HepG2 (cell line): Measurements from ENCODE around the gene ABCC3. TPM values are rescaled to one million over a fixed set of nuclear protein-coding genes. Genes with fewer than 3 reads are reported as not detected.

Source experiments
- ADNP ChIP-seq: sonication (generic); formaldehyde crosslinking; IDR thresholded peaks from 2 replicates; pipeline ENCODE4 v1.4.0; 2020; ENCODE audit warnings: missing genetic modification reagents
- ELF1 ChIP-seq: sonication (generic); formaldehyde crosslinking; IDR thresholded peaks from 2 replicates; pipeline ENCODE4 v1.4.0; 2020; ENCODE audit warnings: missing genetic modification reagents
- GATAD1 ChIP-seq: IDR thresholded peaks from 2 replicates; pipeline ENCODE4 v1.6.1; 2016; ENCODE audit warnings: missing genetic modification reagents, missing compliant biosample characterization
- NCOA1 ChIP-seq: sonication (generic); formaldehyde crosslinking; IDR thresholded peaks from 2 replicates; pipeline ENCODE4 v1.9.0; 2021; ENCODE audit warnings: missing genetic modification reagents
- PATZ1 ChIP-seq: sonication (generic); formaldehyde crosslinking; IDR thresholded peaks from 2 replicates; pipeline ENCODE4 v1.4.0; 2020; ENCODE audit warnings: missing genetic modification reagents
- RARG ChIP-seq: sonication (generic); formaldehyde crosslinking; IDR thresholded peaks from 2 replicates; pipeline ENCODE4 v1.4.0; 2020; ENCODE audit warnings: low read depth, mild to moderate bottlenecking, missing genetic modification reagents
- ZMYM2 ChIP-seq: sonication (generic); formaldehyde crosslinking; IDR thresholded peaks from 2 replicates; pipeline ENCODE4 v1.8.0; 2022; ENCODE audit warnings: mild to moderate bottlenecking, missing genetic modification reagents
- ZNF367 ChIP-seq: sonication (generic); formaldehyde crosslinking; IDR thresholded peaks from 2 replicates; pipeline ENCODE4 v1.4.0; 2020; ENCODE audit warnings: missing genetic modification reagents, borderline replicate concordance
- ZNF619 ChIP-seq: sonication (generic); formaldehyde crosslinking; IDR thresholded peaks from 2 replicates; pipeline ENCODE4 v1.4.0; 2020; ENCODE audit warnings: mild to moderate bottlenecking, missing genetic modification reagents
- polyA plus RNA-seq, 8 experiments: library from polyadenylated mRNA; depleted of rRNA in 3 of 8; stranded (reverse) in 7 of 8; unstranded in 1 of 8; fragments of >200 nt; fragmentation: Illumina TruSeq in 4 of 8; extraction: Trizol in 4 of 8; gene quantifications; 2 replicates each; pipeline versions ENCODE4 v1.2.1 to v1.2.3, GENCODE V29; 2011 to 2016; ENCODE audit warnings: low read depth in 4 of 8, missing spikeins in 1 of 8, mixed read lengths in 1 of 8; ENCODE audit not compliant: insufficient read depth in 1 of 8
- total RNA-seq, 5 experiments: library from RNA; depleted of rRNA; stranded (reverse); fragments of >200 nt; fragmentation: Illumina TruSeq; extraction: Trizol; gene quantifications; 2 replicates each; pipeline ENCODE4 v1.2.3, GENCODE V29; 2016; ENCODE audit warnings: low read depth in 1 of 5
- TF ChIP-seq, protein P1 (sequence below): sonication (generic); formaldehyde crosslinking; IDR thresholded peaks from one replicate; pipeline ENCODE4 v1.5.1; 2020; ENCODE audit warnings: mild to moderate bottlenecking, missing genetic modification reagents; ENCODE audit errors: not compliant biosample characterization
- TF ChIP-seq, protein P2 (sequence below): sonication (generic); formaldehyde crosslinking; IDR thresholded peaks from 2 replicates; pipeline ENCODE4 v1.4.0; 2020; ENCODE audit warnings: mild to moderate bottlenecking, missing genetic modification reagents, borderline replicate concordance
- TF ChIP-seq, protein P3 (sequence below): sonication (generic); formaldehyde crosslinking; IDR thresholded peaks from 2 replicates; pipeline ENCODE4 v1.4.0; 2020; ENCODE audit warnings: mild to moderate bottlenecking, low read depth, missing genetic modification reagents

Gene ABCC3
- total and polyA plus RNA-seq, 2 of the 13 experiments (the other 11 are each of a cell fraction or from before 2014, with no cell fraction given): 25.2 to 50.7 TPM

DNA sequence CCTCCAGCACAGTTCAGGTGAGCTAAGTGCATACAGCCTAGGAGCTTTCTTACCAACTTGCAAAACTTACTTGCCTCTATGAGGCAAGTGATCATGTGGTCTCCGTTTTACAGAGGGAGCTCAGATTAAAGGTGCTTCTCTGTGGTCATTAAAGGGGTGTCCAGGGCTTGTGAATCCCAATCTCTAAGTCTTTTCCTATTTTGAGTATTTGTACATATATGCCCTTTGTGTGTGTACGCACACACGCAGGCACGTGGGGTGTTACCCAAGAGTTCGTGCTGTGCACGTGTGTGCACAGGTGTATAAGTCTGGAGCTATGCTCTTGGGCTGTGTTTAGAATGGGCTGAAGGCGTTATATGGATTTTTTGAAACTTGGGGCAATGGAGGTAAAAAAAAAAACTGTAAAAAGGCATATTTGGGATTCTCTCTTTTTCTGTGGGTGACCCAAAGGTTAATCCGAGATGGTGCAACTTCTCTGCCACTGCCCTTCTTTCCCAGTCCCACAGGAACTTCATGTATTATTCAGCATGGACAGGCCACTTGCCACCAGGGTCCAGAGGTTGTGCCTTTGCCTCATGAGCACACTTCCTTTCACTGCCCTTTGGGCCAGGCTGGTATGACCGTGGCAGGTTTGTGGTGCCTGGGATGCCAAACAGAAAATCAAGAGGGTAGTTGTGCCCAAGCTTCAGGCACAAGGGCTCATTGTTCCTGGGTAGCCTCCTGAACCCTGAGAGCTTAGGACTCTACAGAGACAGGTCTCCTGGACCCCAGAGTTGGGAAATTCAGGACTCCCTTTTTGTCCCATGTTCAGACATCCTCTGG, 1.5 kb downstream of the ABCC3 start (continued):
- TF ChIP-seq GATAD1 (CRISPR knock-in tag) (no peak; the same call in 1 of the 2 replicates), ELF1 (CRISPR knock-in tag) (no peak), NCOA1 (0 out of 2 replicates have a peak, but pooled peaks have one; percentile 74), ADNP (CRISPR knock-in tag) (no peak), PATZ1 (CRISPR knock-in tag) (peak; percentile 44; the same call in 1 of the 2 replicates), ZNF619 (CRISPR knock-in tag) (no peak), ZNF367 (no peak), RARG (no peak), ZMYM2 (CRISPR knock-in tag) (peak; percentile 48; the same call in 1 of the 2 replicates)
- TF ChIP-seq, protein P1, sequence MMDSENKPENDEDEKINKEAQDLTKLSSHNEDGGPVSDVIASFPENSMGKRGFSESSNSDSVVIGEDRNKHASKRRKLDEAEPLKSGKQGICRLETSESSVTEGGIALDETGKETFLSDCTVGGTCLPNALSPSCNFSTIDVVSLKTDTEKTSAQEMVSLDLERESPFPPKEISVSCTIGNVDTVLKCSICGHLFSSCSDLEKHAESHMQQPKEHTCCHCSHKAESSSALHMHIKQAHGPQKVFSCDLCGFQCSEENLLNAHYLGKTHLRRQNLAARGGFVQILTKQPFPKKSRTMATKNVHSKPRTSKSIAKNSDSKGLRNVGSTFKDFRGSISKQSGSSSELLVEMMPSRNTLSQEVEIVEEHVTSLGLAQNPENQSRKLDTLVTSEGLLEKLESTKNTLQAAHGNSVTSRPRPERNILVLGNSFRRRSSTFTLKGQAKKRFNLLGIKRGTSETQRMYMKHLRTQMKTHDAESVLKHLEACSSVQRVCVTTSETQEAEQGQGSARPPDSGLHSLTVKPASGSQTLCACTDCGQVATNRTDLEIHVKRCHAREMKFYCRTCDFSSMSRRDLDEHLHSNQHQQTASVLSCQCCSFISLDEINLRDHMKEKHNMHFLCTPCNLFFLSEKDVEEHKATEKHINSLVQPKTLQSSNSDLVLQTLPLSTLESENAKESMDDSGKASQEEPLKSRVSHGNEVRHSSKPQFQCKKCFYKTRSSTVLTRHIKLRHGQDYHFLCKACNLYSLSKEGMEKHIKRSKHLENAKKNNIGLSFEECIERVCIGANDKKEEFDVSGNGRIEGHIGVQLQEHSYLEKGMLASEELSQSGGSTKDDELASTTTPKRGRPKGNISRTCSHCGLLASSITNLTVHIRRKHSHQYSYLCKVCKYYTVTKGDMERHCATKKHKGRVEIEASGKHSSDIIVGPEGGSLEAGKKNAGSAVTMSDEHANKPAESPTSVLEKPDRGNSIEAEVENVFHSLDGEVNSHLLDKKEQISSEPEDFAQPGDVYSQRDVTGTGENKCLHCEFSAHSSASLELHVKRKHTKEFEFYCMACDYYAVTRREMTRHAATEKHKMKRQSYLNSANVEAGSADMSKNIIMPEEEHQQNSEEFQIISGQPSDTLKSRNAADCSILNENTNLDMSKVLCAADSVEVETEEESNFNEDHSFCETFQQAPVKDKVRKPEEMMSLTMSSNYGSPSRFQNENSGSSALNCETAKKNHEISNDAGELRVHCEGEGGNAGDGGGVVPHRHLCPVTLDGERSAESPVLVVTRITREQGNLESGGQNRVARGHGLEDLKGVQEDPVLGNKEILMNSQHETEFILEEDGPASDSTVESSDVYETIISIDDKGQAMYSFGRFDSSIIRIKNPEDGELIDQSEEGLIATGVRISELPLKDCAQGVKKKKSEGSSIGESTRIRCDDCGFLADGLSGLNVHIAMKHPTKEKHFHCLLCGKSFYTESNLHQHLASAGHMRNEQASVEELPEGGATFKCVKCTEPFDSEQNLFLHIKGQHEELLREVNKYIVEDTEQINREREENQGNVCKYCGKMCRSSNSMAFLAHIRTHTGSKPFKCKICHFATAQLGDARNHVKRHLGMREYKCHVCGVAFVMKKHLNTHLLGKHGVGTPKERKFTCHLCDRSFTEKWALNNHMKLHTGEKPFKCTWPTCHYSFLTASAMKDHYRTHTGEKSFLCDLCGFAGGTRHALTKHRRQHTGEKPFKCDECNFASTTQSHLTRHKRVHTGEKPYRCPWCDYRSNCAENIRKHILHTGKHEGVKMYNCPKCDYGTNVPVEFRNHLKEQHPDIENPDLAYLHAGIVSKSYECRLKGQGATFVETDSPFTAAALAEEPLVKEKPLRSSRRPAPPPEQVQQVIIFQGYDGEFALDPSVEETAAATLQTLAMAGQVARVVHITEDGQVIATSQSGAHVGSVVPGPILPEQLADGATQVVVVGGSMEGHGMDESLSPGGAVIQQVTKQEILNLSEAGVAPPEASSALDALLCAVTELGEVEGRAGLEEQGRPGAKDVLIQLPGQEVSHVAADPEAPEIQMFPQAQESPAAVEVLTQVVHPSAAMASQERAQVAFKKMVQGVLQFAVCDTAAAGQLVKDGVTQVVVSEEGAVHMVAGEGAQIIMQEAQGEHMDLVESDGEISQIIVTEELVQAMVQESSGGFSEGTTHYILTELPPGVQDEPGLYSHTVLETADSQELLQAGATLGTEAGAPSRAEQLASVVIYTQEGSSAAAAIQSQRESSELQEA (CRISPR knock-in tag): no peak
- TF ChIP-seq, protein P2, sequence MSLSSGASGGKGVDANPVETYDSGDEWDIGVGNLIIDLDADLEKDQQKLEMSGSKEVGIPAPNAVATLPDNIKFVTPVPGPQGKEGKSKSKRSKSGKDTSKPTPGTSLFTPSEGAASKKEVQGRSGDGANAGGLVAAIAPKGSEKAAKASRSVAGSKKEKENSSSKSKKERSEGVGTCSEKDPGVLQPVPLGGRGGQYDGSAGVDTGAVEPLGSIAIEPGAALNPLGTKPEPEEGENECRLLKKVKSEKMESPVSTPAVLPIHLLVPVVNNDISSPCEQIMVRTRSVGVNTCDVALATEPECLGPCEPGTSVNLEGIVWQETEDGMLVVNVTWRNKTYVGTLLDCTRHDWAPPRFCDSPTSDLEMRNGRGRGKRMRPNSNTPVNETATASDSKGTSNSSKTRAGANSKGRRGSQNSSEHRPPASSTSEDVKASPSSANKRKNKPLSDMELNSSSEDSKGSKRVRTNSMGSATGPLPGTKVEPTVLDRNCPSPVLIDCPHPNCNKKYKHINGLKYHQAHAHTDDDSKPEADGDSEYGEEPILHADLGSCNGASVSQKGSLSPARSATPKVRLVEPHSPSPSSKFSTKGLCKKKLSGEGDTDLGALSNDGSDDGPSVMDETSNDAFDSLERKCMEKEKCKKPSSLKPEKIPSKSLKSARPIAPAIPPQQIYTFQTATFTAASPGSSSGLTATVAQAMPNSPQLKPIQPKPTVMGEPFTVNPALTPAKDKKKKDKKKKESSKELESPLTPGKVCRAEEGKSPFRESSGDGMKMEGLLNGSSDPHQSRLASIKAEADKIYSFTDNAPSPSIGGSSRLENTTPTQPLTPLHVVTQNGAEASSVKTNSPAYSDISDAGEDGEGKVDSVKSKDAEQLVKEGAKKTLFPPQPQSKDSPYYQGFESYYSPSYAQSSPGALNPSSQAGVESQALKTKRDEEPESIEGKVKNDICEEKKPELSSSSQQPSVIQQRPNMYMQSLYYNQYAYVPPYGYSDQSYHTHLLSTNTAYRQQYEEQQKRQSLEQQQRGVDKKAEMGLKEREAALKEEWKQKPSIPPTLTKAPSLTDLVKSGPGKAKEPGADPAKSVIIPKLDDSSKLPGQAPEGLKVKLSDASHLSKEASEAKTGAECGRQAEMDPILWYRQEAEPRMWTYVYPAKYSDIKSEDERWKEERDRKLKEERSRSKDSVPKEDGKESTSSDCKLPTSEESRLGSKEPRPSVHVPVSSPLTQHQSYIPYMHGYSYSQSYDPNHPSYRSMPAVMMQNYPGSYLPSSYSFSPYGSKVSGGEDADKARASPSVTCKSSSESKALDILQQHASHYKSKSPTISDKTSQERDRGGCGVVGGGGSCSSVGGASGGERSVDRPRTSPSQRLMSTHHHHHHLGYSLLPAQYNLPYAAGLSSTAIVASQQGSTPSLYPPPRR: no peak
- TF ChIP-seq, protein P3, sequence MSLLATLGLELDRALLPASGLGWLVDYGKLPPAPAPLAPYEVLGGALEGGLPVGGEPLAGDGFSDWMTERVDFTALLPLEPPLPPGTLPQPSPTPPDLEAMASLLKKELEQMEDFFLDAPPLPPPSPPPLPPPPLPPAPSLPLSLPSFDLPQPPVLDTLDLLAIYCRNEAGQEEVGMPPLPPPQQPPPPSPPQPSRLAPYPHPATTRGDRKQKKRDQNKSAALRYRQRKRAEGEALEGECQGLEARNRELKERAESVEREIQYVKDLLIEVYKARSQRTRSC (CRISPR knock-in tag): no peak
